ENCODE results near the gene AQP12B. TPM values are rescaled to one million over a fixed set of nuclear protein-coding genes. Genes with fewer than 3 reads are reported as not detected.

The AQP12B gene
- polyA plus RNA-seq, 2 donors = not detected

GRCh38 chr2:240711701-240712100 lies 29.0 kb upstream of the AQP12B start:
- Histone ChIP-seq H3K27me3 (ENCODE audit: control insufficient read depth in 1 of 2, insufficient read depth in 2 of 2, low read length in 2 of 2) (no peaks in the 10 kb centered on the region), H3K4me3 (ENCODE audit: low read depth in 1 of 2, low read length in 2 of 2) (no peak overlapping the region), H3K36me3 (ENCODE audit: control insufficient read depth in 2 of 2, insufficient read depth in 2 of 2, low read length in 1 of 2) (no peaks in the 10 kb centered on the region), H3K27ac (ENCODE audit: low read depth in 2 of 2, low read length in 1 of 2) (no peak overlapping the region), H3K9me3 (ENCODE audit: control insufficient read depth in 2 of 2, insufficient read depth in 1 of 2, low read depth in 1 of 2, low read length in 1 of 2) (no peaks in the 10 kb centered on the region), H3K4me1 (ENCODE audit: control insufficient read depth in 2 of 2, insufficient read depth in 2 of 2, low read length in 1 of 2) (peaks cover 0 to 4% of the 10 kb centered on the region in 2 donors)
- WGBS, 2 donors = 76 to 81% methylated on average over 5 of the region's 5 CpGs

- no peaks in the 10 kb centered on the region for H3K27me3 ChIP-seq (ENCODE audit: control insufficient read depth in 1 of 2, insufficient read depth in 2 of 2, low read length in 2 of 2)
- H3K4me3 ChIP-seq (ENCODE audit: low read depth in 1 of 2, low read length in 2 of 2) = no peak overlapping the region
- peaks cover 0 to 4% of the 10 kb centered on the region in 2 donors for H3K4me1 ChIP-seq (ENCODE audit: control insufficient read depth in 2 of 2, insufficient read depth in 2 of 2, low read length in 1 of 2)
- H3K27ac ChIP-seq (ENCODE audit: low read depth in 2 of 2, low read length in 1 of 2) = no peak overlapping the region
- no peaks in the 10 kb centered on the region for H3K9me3 ChIP-seq (ENCODE audit: control insufficient read depth in 2 of 2, insufficient read depth in 1 of 2, low read depth in 1 of 2, low read length in 1 of 2)
- H3K36me3 ChIP-seq (ENCODE audit: control insufficient read depth in 2 of 2, insufficient read depth in 2 of 2, low read length in 1 of 2) = no peaks in the 10 kb centered on the region
- 84 to 93% methylated on average over 9 of the region's 9 CpGs for WGBS, 2 donors
Measured at GRCh38 chr2:240711296-240711695, 28.6 kb upstream of the AQP12B start.

- Histone ChIP-seq H3K4me3 (ENCODE audit: low read depth in 1 of 2, low read length in 2 of 2) (no peak overlapping the region), H3K27ac (ENCODE audit: low read depth in 2 of 2, low read length in 1 of 2) (no peak overlapping the region), H3K9me3 (ENCODE audit: control insufficient read depth in 2 of 2, insufficient read depth in 1 of 2, low read depth in 1 of 2, low read length in 1 of 2) (no peaks in the 10 kb centered on the region), H3K36me3 (ENCODE audit: control insufficient read depth in 2 of 2, insufficient read depth in 2 of 2, low read length in 1 of 2) (no peaks in the 10 kb centered on the region), H3K4me1 (ENCODE audit: control insufficient read depth in 2 of 2, insufficient read depth in 2 of 2, low read length in 1 of 2) (no peaks in the 10 kb centered on the region), H3K27me3 (ENCODE audit: control insufficient read depth in 1 of 2, insufficient read depth in 2 of 2, low read length in 2 of 2) (no peaks in the 10 kb centered on the region)
- WGBS, 2 donors = 73 to 75% methylated on average over 7 of the region's 7 CpGs
Measured at GRCh38 chr2:240708457-240708856, 25.8 kb upstream of the AQP12B start.

- Histone ChIP-seq H3K27me3 (ENCODE audit: control insufficient read depth in 1 of 2, insufficient read depth in 2 of 2, low read length in 2 of 2) (no peaks in the 10 kb centered on the region), H3K4me1 (ENCODE audit: control insufficient read depth in 2 of 2, insufficient read depth in 2 of 2, low read length in 1 of 2) (no peaks in the 10 kb centered on the region), H3K9me3 (ENCODE audit: control insufficient read depth in 2 of 2, insufficient read depth in 1 of 2, low read depth in 1 of 2, low read length in 1 of 2) (no peaks in the 10 kb centered on the region), H3K36me3 (ENCODE audit: control insufficient read depth in 2 of 2, insufficient read depth in 2 of 2, low read length in 1 of 2) (no peaks in the 10 kb centered on the region), H3K27ac (ENCODE audit: low read depth in 2 of 2, low read length in 1 of 2) (no peak overlapping the region), H3K4me3 (ENCODE audit: low read depth in 1 of 2, low read length in 2 of 2) (no peak overlapping the region)
- 57 to 65% methylated on average over 10 of the region's 10 CpGs for WGBS, 2 donors
Measured at GRCh38 chr2:240707821-240708220, 25.1 kb upstream of the AQP12B start.

GRCh38 chr2:240707043-240707756 lies 24.5 kb upstream of the AQP12B start:
- H3K4me1 ChIP-seq (ENCODE audit: control insufficient read depth in 2 of 2, insufficient read depth in 2 of 2, low read length in 1 of 2) = no peaks in the 10 kb centered on the region
- no peaks in the 10 kb centered on the region for H3K9me3 ChIP-seq (ENCODE audit: control insufficient read depth in 2 of 2, insufficient read depth in 1 of 2, low read depth in 1 of 2, low read length in 1 of 2)
- H3K27me3 ChIP-seq (ENCODE audit: control insufficient read depth in 1 of 2, insufficient read depth in 2 of 2, low read length in 2 of 2) = no peaks in the 10 kb centered on the region
- no peak overlapping the region for H3K27ac ChIP-seq (ENCODE audit: low read depth in 2 of 2, low read length in 1 of 2)
- no peaks in the 10 kb centered on the region for H3K36me3 ChIP-seq (ENCODE audit: control insufficient read depth in 2 of 2, insufficient read depth in 2 of 2, low read length in 1 of 2)
- H3K4me3 ChIP-seq (ENCODE audit: low read depth in 1 of 2, low read length in 2 of 2) = no peak overlapping the region
- WGBS, 2 donors = 49 to 59% methylated on average over 15 of the region's 15 CpGs

- Histone ChIP-seq H3K4me1 (ENCODE audit: control insufficient read depth in 2 of 2, insufficient read depth in 2 of 2, low read length in 1 of 2) (no peaks in the 10 kb centered on the region), H3K27me3 (ENCODE audit: control insufficient read depth in 1 of 2, insufficient read depth in 2 of 2, low read length in 2 of 2) (no peaks in the 10 kb centered on the region), H3K36me3 (ENCODE audit: control insufficient read depth in 2 of 2, insufficient read depth in 2 of 2, low read length in 1 of 2) (no peaks in the 10 kb centered on the region), H3K9me3 (ENCODE audit: control insufficient read depth in 2 of 2, insufficient read depth in 1 of 2, low read depth in 1 of 2, low read length in 1 of 2) (no peaks in the 10 kb centered on the region), H3K27ac (ENCODE audit: low read depth in 2 of 2, low read length in 1 of 2) (no peak overlapping the region), H3K4me3 (ENCODE audit: low read depth in 1 of 2, low read length in 2 of 2) (no peak overlapping the region)
- 71 to 76% methylated on average over 12 of the region's 12 CpGs for WGBS, 2 donors
Measured at GRCh38 chr2:240705204-240705791, 22.6 kb upstream of the AQP12B start.

- Histone ChIP-seq H3K4me1 (ENCODE audit: control insufficient read depth in 2 of 2, insufficient read depth in 2 of 2, low read length in 1 of 2) (no peaks in the 10 kb centered on the region), H3K27ac (ENCODE audit: low read depth in 2 of 2, low read length in 1 of 2) (no peak overlapping the region), H3K4me3 (ENCODE audit: low read depth in 1 of 2, low read length in 2 of 2) (no peak overlapping the region), H3K27me3 (ENCODE audit: control insufficient read depth in 1 of 2, insufficient read depth in 2 of 2, low read length in 2 of 2) (no peaks in the 10 kb centered on the region), H3K36me3 (ENCODE audit: control insufficient read depth in 2 of 2, insufficient read depth in 2 of 2, low read length in 1 of 2) (no peaks in the 10 kb centered on the region), H3K9me3 (ENCODE audit: control insufficient read depth in 2 of 2, insufficient read depth in 1 of 2, low read depth in 1 of 2, low read length in 1 of 2) (no peaks in the 10 kb centered on the region)
- WGBS, 2 donors = 58 to 59% methylated on average over 19 of the region's 19 CpGs
Measured at GRCh38 chr2:240704651-240705050, 22.0 kb upstream of the AQP12B start.

- Histone ChIP-seq H3K36me3 (ENCODE audit: control insufficient read depth in 2 of 2, insufficient read depth in 2 of 2, low read length in 1 of 2) (no peaks in the 10 kb centered on the region), H3K27ac (ENCODE audit: low read depth in 2 of 2, low read length in 1 of 2) (no peak overlapping the region), H3K9me3 (ENCODE audit: control insufficient read depth in 2 of 2, insufficient read depth in 1 of 2, low read depth in 1 of 2, low read length in 1 of 2) (no peaks in the 10 kb centered on the region), H3K4me3 (ENCODE audit: low read depth in 1 of 2, low read length in 2 of 2) (no peak overlapping the region), H3K27me3 (ENCODE audit: control insufficient read depth in 1 of 2, insufficient read depth in 2 of 2, low read length in 2 of 2) (no peaks in the 10 kb centered on the region), H3K4me1 (ENCODE audit: control insufficient read depth in 2 of 2, insufficient read depth in 2 of 2, low read length in 1 of 2) (no peaks in the 10 kb centered on the region)
- WGBS, 2 donors = 59 to 69% methylated on average over 18 of the region's 18 CpGs
Measured at GRCh38 chr2:240703417-240704341, 21.0 kb upstream of the AQP12B start.

- Histone ChIP-seq H3K27ac (ENCODE audit: low read depth in 2 of 2, low read length in 1 of 2) (no peak overlapping the region), H3K27me3 (ENCODE audit: control insufficient read depth in 1 of 2, insufficient read depth in 2 of 2, low read length in 2 of 2) (no peaks in the 10 kb centered on the region), H3K36me3 (ENCODE audit: control insufficient read depth in 2 of 2, insufficient read depth in 2 of 2, low read length in 1 of 2) (no peaks in the 10 kb centered on the region), H3K4me3 (ENCODE audit: low read depth in 1 of 2, low read length in 2 of 2) (no peak overlapping the region), H3K9me3 (ENCODE audit: control insufficient read depth in 2 of 2, insufficient read depth in 1 of 2, low read depth in 1 of 2, low read length in 1 of 2) (no peaks in the 10 kb centered on the region), H3K4me1 (ENCODE audit: control insufficient read depth in 2 of 2, insufficient read depth in 2 of 2, low read length in 1 of 2) (no peaks in the 10 kb centered on the region)
- 80 to 83% methylated on average over 9 of the region's 9 CpGs for WGBS, 2 donors
Measured at GRCh38 chr2:240702640-240703011, 19.9 kb upstream of the AQP12B start.

Measured in esophagus (tissue), 2 donors.